ENCODE results near the gene PCAT7.

PCAT7 gene

DNA sequence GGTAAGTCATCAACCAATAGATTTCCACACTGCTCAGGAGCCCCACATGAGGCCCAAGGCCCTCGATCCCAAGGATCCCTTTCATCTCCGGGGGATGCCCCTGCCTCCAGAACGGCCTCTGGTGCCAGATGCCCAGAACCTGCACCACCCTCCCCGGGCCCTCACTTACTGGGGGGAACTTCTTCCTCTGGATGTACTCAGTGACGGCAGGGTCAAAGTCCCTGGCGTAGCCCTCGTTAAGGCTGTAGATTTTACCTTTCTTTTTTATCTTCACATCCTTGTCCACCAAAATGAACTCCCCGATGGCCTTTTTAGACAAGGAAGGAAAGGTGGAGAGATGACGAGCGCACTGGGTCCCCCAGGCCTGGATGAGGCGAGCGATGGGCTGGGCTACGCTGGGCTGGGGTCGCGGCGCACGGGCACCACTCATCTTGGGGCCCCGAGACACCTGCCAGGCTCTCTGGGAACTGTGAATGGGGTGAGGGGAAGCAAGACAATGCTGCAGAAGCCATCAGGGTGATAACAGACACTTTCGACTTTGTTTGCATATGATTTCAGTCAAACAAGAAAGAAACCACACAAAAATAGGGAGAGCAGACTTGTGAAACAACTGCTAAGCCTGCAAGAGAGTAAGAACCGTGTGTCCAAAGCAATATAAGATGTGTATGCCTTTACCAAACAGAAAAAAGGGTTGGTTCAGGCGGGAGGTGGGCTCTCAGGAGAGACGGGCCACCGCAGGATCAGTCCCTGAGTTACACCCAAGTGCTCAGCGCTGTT, 52.0 kb downstream of the PCAT7 start:
- DNase-seq, result no peak

DNA sequence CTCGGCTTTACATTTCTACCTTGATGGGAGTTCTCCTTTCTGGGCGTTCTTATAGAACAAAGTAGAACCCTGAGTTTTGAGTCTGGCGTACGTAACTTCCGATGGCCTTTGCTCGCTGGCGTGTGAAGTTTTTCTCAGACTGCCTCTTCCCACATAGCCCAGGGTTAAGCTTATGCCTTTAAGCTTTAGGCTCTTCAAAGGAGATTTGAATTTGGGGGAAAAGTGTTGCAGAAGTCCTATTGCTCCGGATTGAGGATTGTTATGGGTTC, 52.5 kb downstream of the PCAT7 start:
- DNase-seq, result no peak

DNA sequence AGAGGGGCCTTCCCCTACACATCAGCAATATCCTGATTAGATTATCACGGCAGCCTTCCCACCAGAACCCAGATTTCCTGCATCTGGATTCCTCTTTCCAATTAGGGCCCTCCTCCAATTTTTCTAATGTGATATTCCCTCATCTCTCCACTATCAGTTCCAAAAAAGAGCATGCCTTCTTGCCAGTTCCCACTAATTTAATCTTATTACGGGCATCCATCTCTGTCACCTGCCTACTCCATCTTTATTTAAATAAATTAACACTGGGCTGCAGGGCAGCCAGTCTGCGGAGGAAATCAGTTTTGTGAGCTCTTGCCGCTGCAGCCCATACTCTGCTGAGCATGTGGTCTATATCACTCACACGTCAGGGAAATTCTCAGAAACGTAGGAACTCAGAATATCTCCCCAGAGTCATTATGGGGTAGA, 55.3 kb downstream of the PCAT7 start:
- DNase-seq, result no peak

GRCh38 chr9:94611638-94612068, 56.8 kb downstream of the PCAT7 start:
- no peak for DNase-seq

- no peak for DNase-seq
These were observed 57.2 kb downstream of the PCAT7 start for GRCh38 chr9:94612071-94612470.

GRCh38 chr9:94613003-94613402, 58.1 kb downstream of the PCAT7 start:
- no peak for DNase-seq

- no peak for DNase-seq
These were observed 64.1 kb downstream of the PCAT7 start for GRCh38 chr9:94619026-94619425.

Measured in fibroblast of skin of back (primary cell).